ENCODE data around the gene ADAMTS17. TPM values are rescaled to one million over a fixed set of nuclear protein-coding genes. Genes with fewer than 3 reads are reported as not detected.

Gene ADAMTS17
- total RNA-seq, 1 donor from 2014 or later = under 0.01 TPM

DNA sequence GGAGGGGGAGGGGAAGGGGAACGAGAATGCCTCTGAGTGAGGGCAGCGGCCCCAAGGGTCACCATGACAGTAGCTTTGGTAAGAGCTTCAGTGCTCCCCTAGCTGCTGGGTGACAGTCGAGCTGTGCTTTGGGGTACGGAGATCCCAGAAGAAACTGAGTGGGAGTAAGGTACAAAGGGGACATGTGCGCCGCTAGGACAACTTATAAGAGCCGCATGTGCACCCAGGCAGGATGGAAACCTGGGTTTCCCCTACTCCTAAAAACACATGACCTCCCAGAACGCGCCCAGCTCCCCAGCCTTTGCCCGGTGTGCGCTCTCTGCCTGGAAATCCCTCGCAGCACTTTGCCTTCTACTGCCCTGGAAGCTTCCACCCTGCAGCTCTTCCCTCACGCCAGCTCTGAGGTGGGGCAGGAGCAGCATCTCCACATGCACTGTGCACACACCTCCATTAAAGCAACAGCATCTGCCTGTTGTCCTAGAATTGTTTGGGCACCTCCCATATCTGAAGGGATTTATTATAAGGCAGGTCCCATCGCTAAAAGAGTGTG lies 232.2 kb downstream of the ADAMTS17 start:
- no peak for DNase-seq (ENCODE audit: low read depth in 2 of 2)

GRCh38 chr15:100108846-100109245 lies 232.9 kb downstream of the ADAMTS17 start:
- DNase-seq (ENCODE audit: low read depth in 2 of 2) = no peak

DNA sequence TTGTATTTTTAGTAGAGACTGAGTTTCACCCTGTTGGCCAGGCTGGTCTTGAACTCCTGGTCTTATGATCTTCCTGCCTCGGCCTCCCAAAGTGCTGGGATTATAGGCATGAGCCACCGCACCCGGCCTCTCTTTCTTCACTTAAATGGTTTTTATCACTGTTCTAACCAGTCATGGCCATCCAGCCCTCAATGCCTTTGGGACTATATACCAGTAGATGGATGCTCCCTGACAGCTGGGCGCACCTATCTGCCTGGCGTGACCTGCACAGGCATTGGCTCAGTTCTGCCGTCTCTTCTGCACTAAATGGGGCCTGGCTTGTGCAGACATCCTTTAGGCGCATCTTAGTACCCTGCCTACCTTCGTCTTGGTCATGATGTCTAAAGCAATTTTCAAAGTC lies 233.4 kb downstream of the ADAMTS17 start:
- no peak for DNase-seq (ENCODE audit: low read depth in 2 of 2)

- DNase-seq (ENCODE audit: low read depth in 2 of 2) = no peak
Observed at GRCh38 chr15:100107606-100108225, 234.1 kb downstream of the ADAMTS17 start.

- DNase-seq (ENCODE audit: low read depth in 2 of 2) = no peak
Observed at GRCh38 chr15:100107151-100107550, 234.6 kb downstream of the ADAMTS17 start.

DNA sequence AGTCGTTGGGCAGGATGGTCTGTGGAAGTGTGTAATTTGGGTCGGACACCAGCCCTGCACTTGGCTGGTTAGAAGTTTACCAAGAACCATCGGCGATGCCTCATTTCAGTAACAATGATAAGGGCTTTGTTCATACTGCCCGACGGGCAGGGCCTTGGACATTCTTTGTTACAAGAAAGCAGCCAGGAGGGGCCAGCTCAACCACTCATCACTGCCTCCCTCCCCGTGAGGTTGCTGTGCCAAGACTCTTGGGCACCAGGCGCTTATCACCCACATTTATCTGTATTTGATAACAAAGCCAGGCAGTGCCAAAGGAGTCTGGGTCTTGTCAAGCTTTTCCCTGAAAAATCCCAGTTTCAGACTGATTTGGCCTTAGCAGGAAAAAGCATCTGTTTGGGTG lies 235.0 kb downstream of the ADAMTS17 start:
- DNase-seq (ENCODE audit: low read depth in 2 of 2) = no peak

GRCh38 chr15:100105101-100105500 lies 236.7 kb downstream of the ADAMTS17 start:
- DNase-seq (ENCODE audit: low read depth in 2 of 2) = no peak

DNA sequence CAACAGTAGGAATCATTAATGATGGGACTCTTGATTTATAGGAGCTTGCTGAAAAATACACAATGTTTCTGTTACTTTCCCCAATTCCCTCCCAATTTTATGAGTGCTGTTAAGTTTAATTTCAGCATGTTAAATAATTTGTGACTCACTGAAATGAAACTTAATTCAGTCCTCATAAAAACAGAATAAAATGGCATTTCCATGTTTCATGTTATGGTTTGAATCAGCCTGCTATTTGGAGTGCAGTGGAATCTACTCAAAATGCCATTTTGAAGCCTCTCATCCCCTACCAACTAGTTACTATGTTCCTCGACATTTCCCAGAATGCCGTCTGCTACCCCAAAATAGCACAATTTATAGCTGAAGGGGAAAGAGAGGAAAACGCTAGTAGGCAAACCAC lies 237.5 kb downstream of the ADAMTS17 start:
- DNase-seq (ENCODE audit: low read depth in 2 of 2) = no peak

GRCh38 chr15:100103828-100104227 lies 237.9 kb downstream of the ADAMTS17 start:
- no peak for DNase-seq (ENCODE audit: low read depth in 2 of 2)

DNA sequence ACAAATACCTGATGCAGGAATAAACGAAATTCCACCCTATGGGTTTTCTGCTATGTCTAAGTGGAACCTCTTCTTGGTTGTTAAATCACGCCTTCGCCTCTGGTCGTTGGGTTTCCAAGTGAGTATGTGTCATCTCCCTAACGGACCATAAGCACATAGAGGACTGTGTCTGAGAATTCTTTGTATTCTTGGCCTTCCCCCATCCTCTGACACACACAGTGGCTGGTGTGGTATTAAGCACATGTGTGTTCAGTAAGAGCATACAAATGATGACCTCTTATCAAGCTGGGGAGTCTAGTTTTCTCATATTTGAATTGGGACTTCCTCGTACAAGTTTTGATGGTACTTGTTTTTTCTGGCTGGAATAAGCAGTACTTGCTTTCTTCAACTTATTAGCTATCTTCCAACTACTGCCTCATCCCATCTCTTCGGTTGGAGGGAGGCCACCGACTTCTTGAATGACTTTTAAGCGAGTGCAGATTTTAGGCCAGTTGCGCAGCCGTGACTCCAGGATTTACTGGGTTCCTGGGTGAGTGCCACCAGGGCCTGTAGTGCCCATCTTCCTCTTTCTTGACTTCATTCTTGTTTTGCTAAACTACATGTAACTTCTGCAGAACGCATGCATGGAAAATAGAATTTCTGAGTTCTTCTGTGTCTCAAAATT lies 240.2 kb downstream of the ADAMTS17 start:
- no peak for DNase-seq (ENCODE audit: low read depth in 2 of 2)

DNA sequence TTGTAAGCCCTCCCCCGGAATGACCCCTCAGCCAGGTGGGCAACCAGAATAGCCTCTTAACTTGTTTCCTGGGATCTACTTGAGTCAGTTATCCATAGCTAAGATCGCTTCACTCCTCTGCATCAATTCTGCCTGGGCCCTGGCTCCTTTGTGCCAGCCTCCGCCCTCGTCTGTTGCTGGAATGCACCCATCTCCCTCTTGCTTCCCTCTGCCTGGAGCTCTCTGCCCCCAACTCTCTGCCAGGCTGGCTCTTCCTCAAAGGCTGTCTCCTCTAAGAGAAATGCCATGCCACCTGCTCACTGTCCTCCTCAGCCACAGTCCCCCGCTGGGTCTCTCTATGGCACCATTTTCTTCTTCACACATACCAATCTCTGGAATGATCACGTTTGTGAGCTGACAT lies 240.8 kb downstream of the ADAMTS17 start:
- DNase-seq (ENCODE audit: low read depth in 2 of 2) = no peak

DNA sequence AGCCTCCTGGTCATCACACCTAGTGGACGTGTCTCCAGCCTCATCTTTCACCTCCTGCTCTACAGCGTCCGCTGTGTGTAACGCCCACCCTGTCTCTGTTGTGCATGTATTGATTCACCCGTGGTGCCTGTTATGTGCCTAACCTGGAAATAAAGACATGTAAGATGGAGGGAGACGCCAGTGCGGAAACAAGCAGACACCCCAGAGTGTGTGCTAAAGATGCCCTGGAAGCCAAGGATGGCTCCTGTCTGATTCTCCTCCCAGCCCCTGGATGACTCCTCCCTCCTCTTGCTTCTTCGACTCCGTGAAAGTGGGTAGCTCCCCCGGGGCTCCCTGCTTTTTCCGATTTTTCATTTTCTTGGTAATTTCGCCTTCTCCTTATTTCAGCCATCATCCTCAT lies 241.8 kb downstream of the ADAMTS17 start:
- DNase-seq (ENCODE audit: low read depth in 2 of 2) = no peak

DNA sequence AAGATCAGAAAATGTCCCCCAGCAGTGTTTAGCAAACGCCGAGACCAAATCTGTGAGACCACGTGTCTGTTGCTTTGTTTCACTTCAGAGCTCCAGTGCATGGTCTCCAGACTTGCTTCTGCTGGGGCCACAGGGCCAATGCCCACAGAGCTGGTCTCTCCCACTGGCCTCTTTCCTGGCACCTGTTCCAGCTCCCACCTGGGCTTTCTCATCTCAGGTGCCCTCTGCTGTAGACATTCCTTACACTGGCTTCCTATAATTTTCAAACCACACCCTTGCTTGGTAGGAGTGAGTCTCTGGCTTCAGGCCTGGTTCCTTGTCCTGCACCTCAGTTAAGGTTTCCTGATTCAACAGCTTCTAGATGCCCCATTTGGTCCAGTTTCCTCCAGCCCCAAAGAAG lies 243.1 kb downstream of the ADAMTS17 start:
- DNase-seq (ENCODE audit: low read depth in 2 of 2) = no peak

GRCh38 chr15:100097342-100098127 lies 244.2 kb downstream of the ADAMTS17 start:
- no peak for DNase-seq (ENCODE audit: low read depth in 2 of 2)

- no peak for DNase-seq (ENCODE audit: low read depth in 2 of 2)
Observed at GRCh38 chr15:100096700-100097099, 245.1 kb downstream of the ADAMTS17 start.

DNA sequence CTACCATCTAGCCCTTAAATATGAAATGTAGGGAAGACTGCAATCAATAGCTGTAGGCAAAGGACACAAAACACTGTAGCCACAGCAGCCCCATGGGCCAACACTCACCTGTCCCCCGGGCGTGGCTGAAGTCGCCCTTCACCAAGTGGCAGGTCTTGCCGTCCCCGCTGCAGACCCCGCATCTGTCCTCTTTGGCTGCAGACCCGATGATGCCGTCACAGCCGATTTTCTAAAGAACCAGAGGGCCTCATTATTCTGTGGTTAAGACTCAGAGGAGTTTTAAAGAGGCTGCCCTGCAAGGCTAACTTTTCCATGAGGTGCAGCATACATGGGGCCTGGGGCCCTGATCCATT lies 245.6 kb downstream of the ADAMTS17 start:
- DNase-seq (ENCODE audit: low read depth in 2 of 2) = no peak

DNA sequence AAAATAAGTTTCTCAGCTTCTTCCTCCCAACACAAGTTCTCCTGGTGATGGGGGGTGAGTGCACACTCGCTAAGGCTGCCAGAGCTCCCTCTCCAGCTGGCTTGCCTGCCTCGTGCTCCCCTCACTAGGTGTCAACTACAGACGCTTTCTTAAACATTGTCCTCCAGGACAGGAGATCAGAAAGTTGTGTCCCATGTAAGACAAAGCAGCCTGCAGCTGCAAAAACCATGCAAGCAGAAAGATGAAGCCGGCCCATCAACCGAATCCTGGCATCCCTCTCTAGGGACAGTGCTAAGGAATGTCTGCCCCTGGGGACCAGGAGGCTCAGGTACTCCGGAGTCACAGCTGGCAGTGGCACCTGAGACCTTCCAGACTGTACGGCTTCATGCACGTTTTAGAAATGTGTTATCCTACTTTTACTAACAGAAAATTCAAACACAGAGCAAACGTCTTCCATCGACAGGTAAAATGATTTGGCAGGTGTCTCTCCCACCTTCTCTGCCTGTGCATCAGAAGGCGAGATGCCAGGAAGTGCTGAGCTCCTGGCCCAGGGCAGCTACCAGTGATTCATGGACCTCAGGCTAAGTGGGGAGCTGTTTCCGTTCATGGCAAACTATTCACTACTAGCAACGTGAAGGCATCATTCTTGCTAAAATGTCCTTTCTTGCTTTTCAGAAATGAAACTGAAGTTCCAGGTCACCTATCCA lies 246.1 kb downstream of the ADAMTS17 start:
- no peak for DNase-seq (ENCODE audit: low read depth in 2 of 2)

DNA sequence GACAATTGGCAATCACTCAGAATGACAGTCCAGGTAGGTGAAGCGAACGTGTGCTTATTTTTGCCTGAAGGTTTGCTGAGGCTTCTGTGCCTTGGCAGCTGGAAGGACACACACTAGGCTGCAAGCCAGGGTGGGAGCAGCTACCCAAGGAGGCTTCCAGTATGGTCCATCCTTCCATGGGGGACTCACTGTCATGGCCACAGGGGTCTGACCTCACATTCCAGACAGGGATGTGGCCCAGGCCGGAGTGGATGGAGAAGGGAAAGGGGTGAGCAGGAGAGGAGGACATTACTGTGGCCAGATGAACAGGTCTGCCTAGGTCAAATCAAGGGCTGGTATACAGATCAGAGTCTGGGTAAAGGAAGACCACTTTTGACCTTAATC lies 247.7 kb downstream of the ADAMTS17 start:
- DNase-seq (ENCODE audit: low read depth in 2 of 2) = no peak

DNA sequence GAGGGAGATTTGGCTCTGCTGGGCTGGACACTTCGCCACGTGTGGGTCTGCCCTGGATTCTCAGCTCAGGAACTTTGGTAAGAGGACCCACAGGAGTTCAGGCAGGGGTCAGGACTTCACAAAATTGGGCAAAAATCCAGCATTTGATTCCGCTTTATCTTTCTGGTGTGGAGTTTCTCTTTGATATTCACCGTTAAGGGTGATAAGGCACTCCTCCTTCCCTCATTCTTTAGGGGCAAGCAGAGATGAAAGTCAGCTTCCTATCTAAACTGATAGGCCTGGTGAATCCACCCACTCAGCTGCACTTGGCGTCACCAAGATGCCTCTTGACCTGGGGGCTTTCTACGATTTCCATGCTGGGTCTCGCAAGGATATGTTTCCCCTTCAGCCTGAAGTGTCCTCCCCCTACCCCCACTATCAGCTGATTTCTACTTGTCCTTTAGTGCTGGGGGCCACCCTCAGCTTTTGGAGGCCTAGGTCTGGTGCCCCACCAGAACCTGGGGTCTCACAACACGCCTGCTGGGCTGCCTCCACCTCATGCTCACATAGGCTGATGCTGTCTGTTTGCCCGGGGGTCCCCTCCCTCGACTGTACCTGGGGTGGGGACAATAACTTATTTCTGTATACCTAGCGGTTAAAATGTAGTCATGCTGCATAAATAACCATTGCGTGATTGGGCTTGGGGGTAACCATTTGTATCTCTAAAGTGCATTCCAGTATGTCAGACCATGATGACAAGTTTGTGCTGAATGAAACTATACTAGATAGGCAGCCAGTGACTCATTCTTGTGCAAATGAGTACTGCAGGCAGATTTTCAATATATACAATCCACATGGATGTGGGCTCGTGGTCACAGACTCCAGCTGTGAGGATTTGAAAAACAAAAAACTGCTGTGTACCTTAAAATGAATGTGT lies 248.3 kb downstream of the ADAMTS17 start:
- no peak for DNase-seq (ENCODE audit: low read depth in 2 of 2)

GRCh38 chr15:100092034-100092433 lies 249.7 kb downstream of the ADAMTS17 start:
- no peak for DNase-seq (ENCODE audit: low read depth in 2 of 2)

DNA sequence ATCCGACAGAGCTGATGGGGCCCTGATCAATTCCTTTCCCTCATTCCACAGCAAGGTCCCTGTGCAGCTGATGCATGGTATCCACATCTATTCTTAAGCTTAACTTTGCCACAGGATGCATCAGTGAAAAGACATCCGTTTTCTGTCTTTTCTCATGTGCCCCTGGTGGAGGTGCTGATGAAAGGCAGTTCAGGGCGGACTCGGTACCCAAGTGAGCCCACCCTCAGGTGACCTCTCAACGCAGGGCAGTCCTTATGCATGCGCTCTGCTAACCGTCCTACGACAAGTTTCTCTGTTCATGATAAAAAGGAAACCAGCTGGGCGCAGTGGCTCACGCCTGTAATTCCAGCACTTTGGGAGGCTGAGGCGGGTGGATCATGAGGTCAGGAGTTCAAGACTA lies 251.4 kb downstream of the ADAMTS17 start:
- DNase-seq (ENCODE audit: low read depth in 2 of 2) = no peak
